Measurements from ENCODE around the gene POLR2A. TPM values are rescaled to one million over a fixed set of nuclear protein-coding genes. Genes with fewer than 3 reads are reported as not detected.

The POLR2A gene
- total and polyA plus RNA-seq, 10 of the 15 experiments (the other 5 are each of a cell fraction or from before 2014, with no cell fraction given), result 1.7 to 121 (median 33.4) TPM

DNA sequence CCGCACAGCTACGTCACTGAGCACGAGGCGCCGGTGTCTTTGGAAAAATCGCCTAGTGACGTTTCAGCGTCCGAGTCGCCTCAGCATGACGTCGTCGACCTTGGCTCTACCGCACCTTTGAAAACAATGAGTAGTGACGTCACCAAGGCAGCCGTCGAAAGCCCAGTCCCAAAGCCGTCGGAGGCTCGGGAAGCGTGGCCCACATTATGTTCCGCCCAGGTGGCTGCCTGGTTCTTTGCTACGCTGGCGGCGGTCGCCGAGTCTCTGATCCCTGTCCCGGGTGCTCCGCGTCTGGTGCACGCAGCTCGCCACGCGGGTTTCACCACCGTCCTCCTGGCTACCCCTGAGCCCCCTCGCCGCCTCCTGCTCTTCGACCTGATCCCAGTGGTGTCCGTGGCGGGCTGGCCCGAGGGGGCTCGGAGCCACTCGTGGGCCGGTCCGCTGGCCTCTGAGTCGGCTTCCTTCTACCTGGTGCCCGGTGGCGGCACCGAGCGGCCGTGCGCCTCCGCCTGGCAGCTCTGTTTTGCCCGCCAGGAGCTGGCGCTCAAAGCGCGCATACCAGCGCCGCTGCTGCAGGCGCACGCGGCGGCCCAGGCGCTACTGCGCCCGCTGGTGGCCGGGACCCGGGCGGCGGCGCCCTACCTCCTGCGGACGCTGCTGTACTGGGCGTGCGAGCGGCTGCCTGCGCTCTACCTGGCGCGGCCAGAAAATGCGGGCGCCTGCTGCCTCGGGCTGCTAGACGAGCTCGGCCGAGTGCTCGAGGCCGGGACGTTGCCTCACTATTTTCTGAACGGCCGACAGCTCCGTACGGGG is 47.4 kb upstream of the POLR2A start (continued):
- TF ChIP-seq, protein P1, sequence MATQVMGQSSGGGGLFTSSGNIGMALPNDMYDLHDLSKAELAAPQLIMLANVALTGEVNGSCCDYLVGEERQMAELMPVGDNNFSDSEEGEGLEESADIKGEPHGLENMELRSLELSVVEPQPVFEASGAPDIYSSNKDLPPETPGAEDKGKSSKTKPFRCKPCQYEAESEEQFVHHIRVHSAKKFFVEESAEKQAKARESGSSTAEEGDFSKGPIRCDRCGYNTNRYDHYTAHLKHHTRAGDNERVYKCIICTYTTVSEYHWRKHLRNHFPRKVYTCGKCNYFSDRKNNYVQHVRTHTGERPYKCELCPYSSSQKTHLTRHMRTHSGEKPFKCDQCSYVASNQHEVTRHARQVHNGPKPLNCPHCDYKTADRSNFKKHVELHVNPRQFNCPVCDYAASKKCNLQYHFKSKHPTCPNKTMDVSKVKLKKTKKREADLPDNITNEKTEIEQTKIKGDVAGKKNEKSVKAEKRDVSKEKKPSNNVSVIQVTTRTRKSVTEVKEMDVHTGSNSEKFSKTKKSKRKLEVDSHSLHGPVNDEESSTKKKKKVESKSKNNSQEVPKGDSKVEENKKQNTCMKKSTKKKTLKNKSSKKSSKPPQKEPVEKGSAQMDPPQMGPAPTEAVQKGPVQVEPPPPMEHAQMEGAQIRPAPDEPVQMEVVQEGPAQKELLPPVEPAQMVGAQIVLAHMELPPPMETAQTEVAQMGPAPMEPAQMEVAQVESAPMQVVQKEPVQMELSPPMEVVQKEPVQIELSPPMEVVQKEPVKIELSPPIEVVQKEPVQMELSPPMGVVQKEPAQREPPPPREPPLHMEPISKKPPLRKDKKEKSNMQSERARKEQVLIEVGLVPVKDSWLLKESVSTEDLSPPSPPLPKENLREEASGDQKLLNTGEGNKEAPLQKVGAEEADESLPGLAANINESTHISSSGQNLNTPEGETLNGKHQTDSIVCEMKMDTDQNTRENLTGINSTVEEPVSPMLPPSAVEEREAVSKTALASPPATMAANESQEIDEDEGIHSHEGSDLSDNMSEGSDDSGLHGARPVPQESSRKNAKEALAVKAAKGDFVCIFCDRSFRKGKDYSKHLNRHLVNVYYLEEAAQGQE (IDR thresholded peaks at IDR 0.05; ENCODE audit: low read depth, low read length), result no peak
- TF ChIP-seq RBBP5 (conservative IDR thresholded peaks at IDR 0.05) (no peak), GATAD2B (conservative IDR thresholded peaks at IDR 0.05; ENCODE audit: low read depth) (peak; percentile 98), CHD4 (IDR thresholded peaks at IDR 0.05) (no peak), NR2F1 (conservative IDR thresholded peaks at IDR 0.05) (peak; percentile 61; the same call in 1 of the 2 replicates), NBN (IDR thresholded peaks at IDR 0.05) (peak; percentile 66), TBL1XR1 (IDR thresholded peaks at IDR 0.05; ENCODE audit: low read depth, low read length) (no peak), HDAC6 (IDR thresholded peaks at IDR 0.05; ENCODE audit: unreplicated experiment) (no peak), SMAD5 (IDR thresholded peaks at IDR 0.05; ENCODE audit: low read depth) (no peak), BHLHE40 (IDR thresholded peaks at IDR 0.05; ENCODE audit: borderline replicate concordance in 1 of 2, low read depth in 2 of 2, low read length in 1 of 2) (peak; percentile 71 to 89; a peak in 3 of 4 replicates), RELA (IDR thresholded peaks at IDR 0.05; ENCODE audit: borderline replicate concordance, partially characterized antibody) (no peak), BMI1 (IDR thresholded peaks at IDR 0.05; ENCODE audit: borderline replicate concordance) (no peak), MTA2 (IDR thresholded peaks at IDR 0.05; ENCODE audit: low read depth) (no peak), SUPT20H (IDR thresholded peaks at IDR 0.05; ENCODE audit: borderline replicate concordance, control insufficient read depth, low read depth, low read length) (no peak), ESRRA (IDR thresholded peaks at IDR 0.05; ENCODE audit: low read length) (no peak), IRF4 (IDR thresholded peaks at IDR 0.05; ENCODE audit: low read depth, low read length) (no peak)
- TF ChIP-seq, protein P2, sequence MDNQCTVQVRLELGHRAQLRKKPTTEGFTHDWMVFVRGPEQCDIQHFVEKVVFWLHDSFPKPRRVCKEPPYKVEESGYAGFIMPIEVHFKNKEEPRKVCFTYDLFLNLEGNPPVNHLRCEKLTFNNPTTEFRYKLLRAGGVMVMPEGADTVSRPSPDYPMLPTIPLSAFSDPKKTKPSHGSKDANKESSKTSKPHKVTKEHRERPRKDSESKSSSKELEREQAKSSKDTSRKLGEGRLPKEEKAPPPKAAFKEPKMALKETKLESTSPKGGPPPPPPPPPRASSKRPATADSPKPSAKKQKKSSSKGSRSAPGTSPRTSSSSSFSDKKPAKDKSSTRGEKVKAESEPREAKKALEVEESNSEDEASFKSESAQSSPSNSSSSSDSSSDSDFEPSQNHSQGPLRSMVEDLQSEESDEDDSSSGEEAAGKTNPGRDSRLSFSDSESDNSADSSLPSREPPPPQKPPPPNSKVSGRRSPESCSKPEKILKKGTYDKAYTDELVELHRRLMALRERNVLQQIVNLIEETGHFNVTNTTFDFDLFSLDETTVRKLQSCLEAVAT (IDR thresholded peaks at IDR 0.05), result no peak
- TF ChIP-seq, protein P3, sequence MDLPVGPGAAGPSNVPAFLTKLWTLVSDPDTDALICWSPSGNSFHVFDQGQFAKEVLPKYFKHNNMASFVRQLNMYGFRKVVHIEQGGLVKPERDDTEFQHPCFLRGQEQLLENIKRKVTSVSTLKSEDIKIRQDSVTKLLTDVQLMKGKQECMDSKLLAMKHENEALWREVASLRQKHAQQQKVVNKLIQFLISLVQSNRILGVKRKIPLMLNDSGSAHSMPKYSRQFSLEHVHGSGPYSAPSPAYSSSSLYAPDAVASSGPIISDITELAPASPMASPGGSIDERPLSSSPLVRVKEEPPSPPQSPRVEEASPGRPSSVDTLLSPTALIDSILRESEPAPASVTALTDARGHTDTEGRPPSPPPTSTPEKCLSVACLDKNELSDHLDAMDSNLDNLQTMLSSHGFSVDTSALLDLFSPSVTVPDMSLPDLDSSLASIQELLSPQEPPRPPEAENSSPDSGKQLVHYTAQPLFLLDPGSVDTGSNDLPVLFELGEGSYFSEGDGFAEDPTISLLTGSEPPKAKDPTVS (IDR thresholded peaks at IDR 0.05; ENCODE audit: low read depth, low read length), result no peak
- TF ChIP-seq, protein P4, sequence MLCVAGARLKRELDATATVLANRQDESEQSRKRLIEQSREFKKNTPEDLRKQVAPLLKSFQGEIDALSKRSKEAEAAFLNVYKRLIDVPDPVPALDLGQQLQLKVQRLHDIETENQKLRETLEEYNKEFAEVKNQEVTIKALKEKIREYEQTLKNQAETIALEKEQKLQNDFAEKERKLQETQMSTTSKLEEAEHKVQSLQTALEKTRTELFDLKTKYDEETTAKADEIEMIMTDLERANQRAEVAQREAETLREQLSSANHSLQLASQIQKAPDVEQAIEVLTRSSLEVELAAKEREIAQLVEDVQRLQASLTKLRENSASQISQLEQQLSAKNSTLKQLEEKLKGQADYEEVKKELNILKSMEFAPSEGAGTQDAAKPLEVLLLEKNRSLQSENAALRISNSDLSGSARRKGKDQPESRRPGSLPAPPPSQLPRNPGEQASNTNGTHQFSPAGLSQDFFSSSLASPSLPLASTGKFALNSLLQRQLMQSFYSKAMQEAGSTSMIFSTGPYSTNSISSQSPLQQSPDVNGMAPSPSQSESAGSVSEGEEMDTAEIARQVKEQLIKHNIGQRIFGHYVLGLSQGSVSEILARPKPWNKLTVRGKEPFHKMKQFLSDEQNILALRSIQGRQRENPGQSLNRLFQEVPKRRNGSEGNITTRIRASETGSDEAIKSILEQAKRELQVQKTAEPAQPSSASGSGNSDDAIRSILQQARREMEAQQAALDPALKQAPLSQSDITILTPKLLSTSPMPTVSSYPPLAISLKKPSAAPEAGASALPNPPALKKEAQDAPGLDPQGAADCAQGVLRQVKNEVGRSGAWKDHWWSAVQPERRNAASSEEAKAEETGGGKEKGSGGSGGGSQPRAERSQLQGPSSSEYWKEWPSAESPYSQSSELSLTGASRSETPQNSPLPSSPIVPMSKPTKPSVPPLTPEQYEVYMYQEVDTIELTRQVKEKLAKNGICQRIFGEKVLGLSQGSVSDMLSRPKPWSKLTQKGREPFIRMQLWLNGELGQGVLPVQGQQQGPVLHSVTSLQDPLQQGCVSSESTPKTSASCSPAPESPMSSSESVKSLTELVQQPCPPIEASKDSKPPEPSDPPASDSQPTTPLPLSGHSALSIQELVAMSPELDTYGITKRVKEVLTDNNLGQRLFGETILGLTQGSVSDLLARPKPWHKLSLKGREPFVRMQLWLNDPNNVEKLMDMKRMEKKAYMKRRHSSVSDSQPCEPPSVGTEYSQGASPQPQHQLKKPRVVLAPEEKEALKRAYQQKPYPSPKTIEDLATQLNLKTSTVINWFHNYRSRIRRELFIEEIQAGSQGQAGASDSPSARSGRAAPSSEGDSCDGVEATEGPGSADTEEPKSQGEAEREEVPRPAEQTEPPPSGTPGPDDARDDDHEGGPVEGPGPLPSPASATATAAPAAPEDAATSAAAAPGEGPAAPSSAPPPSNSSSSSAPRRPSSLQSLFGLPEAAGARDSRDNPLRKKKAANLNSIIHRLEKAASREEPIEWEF (IDR thresholded peaks at IDR 0.05; ENCODE audit: insufficient replicate concordance, low read depth, low read length), result no peak

All from GM12878 (cell line).